ENCODE measurements around the gene SCTR.

DNA sequence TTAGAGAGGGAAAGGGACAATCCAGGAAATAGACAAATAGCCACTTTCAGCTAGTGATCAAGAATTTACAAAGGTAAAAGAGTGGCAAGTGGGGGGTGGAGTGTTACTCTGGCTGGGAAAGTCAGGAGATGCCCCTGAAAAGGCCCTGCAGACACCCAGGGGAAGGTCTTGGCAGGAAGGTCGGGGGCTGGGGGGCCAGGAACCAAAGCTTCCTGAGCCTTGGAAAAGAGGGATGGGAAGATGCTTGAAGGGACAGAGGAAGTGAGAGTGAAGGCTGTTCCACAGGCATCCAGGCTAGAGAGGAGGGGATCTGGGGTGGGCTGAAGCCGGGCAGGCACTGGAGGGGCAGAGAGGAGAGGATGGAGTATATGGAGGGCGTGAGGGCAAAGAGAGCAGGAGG is 96.5 kb downstream of the SCTR start:
- TF ChIP-seq CHD2 (IDR thresholded peaks at IDR 0.05; ENCODE audit: low read length) = no peak
- no peak for TF ChIP-seq GABPA (IDR thresholded peaks at IDR 0.05; ENCODE audit: borderline replicate concordance, insufficient read depth, low read length)
- TF ChIP-seq TCF12 (IDR thresholded peaks at IDR 0.05; ENCODE audit: low read depth, low read length) = no peak

Data from H1 (cell line).